GM19099 (cell line): ENCODE measurements around the gene ENDOV.

Experiments
- POLR2A ChIP-seq: IDR thresholded peaks from 3 replicates; pipeline ENCODE4 v1.6.1; 2011; ENCODE audit warnings: low read depth; ENCODE audit not compliant: insufficient read length; ENCODE audit errors: extremely low read depth

Gene ENDOV

DNA sequence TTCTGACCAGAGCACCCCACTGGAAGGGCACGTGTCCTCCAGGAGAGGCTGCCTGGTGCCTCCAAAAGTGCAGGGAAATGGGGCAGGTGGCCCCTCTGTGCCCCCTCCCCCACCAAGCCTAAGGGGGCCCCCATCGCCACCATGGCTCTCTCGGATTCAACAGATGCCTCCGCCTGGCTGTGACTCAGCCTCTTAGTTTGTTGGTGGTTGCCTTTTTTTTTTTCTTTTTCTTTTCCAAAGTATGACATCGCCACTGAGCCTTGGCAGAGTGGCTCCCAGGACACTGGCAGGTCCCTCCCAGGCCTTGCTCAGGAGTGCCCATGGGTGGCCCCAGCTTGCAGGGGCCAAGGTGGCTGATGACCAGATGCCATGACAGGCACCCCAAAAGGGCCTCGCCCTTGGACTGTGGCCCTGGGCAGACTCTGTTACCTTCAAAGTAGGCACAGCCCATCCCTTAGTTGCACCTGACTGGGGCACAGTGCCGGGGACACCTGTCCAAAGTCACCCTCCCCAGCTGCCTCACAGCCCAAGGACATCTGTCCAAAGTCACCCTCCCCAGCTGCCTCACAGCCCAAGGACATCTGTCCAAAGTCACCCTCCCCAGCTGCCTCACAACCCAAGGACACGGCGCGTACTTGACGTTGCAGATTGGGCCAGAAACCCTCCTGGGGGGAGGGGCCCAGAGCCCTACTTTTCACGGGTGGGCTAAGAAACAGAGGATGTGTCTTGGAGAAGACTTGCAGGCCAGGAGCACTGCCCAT is 31.9 kb downstream of the ENDOV start:
- no peak for TF ChIP-seq POLR2A

DNA sequence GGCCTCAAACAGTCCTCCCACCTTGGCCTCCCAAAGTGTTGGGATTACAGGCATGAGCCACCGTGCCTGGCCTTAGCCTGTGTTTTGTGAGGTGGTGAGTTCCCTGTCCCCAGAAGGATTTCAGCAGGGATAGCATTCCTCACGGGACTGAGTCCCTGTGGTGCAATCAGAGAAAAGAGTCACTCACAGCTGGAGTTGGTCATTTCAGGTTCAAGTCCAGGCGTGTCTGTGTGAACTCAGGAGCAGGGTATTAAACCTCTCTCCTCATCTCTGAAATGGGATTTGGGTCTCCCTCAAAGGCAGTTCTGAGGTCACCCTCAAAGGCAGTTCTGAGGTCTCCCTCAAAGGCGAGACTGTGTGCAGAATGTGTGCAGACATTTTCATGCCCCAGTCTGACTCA is 32.8 kb downstream of the ENDOV start:
- TF ChIP-seq POLR2A, result no peak

GRCh38 chr17:80449194-80449929 is 34.4 kb downstream of the ENDOV start:
- no peak for TF ChIP-seq POLR2A

DNA sequence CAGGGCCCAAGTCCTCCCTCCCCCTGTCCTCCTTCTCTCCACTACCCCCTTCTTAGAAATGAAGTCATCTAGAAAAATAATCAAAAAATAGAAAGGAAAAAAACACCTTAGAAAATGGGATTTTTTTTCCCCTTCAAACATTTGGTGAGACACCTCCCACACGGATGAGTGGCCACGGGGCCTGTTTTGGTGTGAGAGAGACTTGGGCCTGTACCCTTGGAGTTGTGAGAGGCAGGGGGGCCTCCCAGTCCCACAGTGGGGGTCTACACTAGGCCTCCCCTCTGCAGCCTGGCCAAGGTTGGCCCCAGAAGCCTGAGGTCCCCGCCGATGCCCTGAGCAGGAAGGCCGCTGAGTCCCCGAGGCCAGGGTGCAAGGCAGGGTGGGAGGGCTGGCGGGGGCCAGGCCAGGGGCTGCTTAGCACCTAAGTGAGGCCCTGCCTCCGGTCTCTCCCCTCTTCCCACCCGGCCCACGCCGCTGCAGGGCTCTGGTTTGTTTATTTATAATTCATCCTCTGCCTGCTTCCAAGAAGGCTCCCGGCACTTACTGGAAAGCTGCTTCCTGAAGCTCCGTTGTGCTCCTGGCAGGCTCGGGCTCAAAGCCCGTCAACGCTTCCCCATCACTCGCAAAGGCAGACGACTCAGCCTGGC is 35.1 kb downstream of the ENDOV start:
- TF ChIP-seq POLR2A, result no peak

DNA sequence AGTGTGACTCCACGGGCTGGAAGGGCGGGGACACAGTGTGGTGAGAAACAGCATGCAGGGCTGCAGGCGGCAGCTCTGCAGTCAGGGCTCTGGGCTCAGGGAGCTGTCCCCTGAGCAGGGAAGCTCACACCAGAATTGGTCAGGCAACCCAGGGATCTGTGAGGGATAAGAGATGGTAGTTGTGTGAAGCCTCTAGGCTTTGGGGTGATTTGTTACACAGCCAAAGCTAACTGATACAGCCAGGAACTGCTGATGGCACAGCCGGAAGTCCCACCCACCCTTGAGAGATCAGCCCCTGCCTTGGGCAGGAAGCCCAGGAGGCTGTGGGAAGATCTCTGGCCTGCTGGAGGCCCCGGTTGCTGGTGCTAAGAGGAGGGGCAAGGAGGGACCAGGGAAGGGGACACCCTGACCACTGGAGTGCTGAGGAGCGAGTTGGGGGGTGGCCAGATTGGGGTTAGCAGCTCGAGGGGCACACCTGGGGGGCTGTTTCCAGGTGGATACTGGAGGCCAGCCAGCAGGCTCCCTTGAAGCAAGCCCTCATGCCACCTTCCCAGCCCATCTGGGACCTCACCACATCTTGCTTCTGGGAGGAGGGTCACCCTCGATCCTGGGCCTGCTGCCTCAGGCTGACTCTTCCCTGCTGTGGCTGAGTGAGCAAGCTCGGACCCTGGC is 36.3 kb downstream of the ENDOV start:
- no peak for TF ChIP-seq POLR2A

DNA sequence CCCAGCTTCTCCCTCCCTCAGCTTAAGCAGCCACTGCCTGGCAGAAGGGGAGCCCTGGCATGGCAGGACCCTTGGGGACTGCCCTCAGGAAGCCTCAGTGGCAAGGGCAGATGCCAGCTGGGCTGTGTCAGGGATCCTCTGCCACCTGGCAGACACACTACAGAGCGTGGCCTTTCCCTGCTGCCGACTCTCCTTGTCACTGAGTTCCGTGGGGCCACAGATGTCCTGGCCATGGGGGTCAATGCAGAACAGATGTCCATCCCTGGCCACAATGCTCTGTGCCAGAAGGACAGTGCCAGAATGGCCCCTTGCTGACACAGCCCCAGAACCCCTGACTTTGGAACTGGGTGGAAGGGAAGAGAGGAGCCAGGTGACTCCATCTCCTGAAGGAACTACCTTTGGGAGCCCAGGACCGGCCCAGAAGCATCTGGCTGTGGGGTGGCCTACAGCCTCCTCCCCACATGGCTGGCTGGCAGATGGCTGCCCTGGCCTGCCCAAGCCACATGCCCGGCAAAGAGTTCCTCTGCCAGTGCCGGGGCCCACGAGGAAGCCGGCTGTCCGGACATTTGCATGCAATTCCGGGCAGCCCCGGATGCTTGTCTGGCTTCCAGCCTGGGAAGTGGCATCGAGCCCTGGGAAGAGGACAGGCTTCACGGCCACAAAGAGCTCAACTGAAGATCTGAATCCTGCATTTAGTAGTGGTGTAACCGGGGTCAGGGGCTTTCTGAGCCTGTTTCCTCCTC is 37.4 kb downstream of the ENDOV start:
- no peak for TF ChIP-seq POLR2A

DNA sequence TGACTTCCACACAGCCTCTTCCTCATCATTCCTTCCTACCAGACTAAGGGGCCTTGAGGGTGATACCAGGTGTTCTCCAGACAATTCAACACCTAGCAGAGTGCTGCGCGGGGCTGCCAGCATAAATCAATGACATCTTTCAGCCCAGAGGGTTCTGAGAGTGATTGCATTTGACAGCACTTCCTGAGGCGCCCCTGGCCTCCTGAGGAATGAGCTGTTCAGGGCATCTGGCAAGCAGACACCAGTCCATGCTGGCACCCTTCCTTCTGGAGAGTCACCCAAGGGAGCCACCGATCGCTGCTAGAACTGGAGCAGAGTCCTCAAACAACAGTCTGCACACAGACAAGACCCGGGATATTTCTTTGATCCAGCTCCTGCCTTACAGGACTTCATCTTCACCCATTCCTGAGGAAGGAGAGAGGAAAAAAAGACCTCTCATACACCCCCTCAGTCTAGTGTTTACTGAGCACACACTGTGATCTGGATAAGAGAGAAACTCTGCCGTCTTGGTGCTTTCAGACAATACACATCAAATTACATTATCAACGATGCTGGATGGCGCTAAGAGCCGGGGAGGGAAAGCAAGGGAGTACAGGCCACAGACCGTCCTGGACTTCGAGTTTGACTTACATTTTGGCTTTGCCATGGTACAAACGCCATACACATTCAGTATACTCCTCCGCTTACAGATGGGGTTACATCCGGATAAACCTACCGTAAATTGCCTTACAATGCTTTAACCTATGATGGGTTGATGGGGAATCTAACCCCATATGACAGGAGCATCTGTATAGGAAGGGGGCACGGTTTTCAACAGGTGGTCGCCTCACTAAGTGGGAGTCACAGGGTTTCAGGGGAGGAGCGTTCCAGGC is 38.4 kb downstream of the ENDOV start:
- TF ChIP-seq POLR2A, result no peak

DNA sequence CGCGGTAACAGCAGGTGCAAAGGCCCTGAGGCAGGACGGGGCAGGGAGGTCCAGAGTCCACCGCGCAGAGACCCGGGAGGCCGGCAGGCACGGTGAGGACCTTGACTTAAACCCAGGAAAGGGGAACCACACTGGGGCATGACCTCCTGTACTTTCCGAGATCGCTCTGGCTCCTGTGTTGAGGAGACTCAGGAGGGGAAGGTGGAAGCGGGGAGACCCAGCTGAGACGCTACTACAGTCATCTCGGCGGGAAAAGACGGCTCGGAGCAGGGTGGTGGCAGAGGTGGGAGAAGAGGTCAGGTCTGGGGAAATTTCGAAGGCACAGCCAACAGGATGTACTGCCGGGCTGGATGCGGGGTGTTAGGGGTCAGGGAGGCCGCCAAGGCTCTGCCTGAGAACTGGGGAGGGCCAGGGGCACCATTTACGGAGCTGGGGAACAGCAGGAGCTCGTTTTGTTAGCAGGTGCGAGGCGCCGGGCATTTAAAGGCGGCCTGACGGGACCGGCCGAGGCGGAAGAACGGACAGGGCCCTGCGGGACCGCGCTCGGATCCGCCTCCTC is 39.1 kb downstream of the ENDOV start:
- no peak for TF ChIP-seq POLR2A

DNA sequence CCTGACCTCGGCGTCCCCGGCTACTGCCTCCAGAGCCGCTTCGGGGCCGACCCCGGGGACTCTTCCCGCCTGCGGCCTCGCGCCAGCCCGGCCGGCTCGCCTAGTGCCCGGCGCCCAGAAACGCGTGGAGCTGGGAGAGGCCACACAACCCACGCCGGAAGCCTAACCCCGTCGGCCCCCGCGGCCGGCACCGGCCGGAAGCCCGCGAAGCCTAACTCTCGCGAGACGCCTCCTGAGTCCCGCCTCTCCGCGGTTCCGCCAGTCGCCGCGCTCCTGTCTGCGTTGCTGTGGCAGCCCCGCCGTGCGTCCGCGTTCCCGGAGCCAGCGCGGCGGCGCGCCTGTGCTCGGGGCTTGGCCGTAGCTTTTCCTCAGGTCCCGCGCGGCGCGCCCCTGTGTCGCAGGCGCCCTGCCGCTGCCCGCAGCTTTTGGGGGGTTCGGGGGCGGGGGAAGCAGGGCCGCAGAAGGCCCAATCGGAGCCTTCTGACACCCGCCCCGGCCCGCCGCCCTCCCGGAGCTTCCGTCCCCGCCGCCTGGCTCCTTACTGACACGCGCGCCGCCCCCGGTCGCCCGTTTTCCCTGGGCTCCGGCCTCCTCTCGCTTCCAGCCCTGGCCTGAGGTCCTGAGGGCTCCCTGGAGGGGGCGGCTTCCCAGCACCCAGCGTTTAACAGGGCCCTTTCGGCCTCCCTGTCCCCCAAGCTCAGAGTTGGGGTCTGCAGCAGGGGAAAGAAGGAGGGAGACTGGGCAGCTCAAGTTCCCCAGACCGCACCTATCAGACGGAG is 39.8 kb downstream of the ENDOV start:
- TF ChIP-seq POLR2A, result peak; percentile 95

GRCh38 chr17:80455336-80455710 is 40.4 kb downstream of the ENDOV start:
- no peak for TF ChIP-seq POLR2A

- no peak for TF ChIP-seq POLR2A
Measured at GRCh38 chr17:80455784-80456183, 40.8 kb downstream of the ENDOV start.

DNA sequence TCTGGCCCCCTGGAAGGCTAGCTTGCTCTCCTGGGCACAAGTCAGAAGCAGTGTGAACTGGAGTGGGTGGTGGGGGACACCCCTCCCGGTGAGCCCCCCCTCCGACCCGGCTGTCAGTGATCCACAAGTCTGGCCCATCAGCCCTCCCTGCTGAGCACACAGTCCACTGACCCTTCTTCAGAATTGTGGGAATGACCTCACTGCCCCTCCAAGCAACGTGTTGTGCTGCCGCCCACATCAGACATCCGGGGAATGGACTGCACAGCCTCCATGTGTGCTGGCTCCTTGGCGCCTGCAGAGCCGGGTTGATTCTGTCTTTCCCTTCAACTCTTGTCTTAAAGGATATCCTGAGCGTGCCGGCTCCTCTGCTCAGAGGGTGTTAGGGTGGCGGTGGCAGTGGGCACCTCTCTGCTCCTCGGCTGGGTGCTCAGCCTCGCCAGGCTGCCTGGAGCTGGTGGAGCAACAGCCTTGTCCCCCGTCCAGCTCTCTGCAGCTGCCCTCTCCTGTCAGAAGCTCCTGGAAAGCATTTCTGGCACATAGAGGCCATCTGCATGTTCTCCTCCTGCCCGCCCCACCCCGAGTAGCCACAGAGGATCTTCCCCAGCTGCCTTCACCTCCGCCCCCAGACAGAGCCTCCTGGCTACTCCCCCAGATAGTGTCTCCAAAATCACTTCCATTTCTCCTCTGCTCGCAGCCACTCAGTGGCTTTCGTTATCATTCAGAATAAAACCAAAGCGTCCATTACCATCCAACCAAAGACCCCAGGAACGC is 41.7 kb downstream of the ENDOV start:
- no peak for TF ChIP-seq POLR2A
